ENCODE data around the gene KCNT1.

KCNT1 gene

GRCh38 chr9:135823036-135823435 lies 121.1 kb downstream of the KCNT1 start:
- DNase-seq: no peak

- DNase-seq: no peak
Observed at GRCh38 chr9:135825435-135826187, 123.6 kb downstream of the KCNT1 start.

- no peak for DNase-seq
Observed at GRCh38 chr9:135826188-135826545, 124.2 kb downstream of the KCNT1 start.

- DNase-seq: no peak
Observed at GRCh38 chr9:135827301-135827700, 125.3 kb downstream of the KCNT1 start.

GRCh38 chr9:135827866-135828580 lies 126.0 kb downstream of the KCNT1 start:
- DNase-seq: no peak

GRCh38 chr9:135828656-135829055 lies 126.7 kb downstream of the KCNT1 start:
- no peak for DNase-seq

GRCh38 chr9:135830496-135830895 lies 128.5 kb downstream of the KCNT1 start:
- DNase-seq: no peak

- DNase-seq: no peak
Observed at GRCh38 chr9:135833864-135834263, 131.9 kb downstream of the KCNT1 start.

GRCh38 chr9:135835131-135835530 lies 133.1 kb downstream of the KCNT1 start:
- DNase-seq: no peak

- DNase-seq: no peak
Observed at GRCh38 chr9:135839516-135839915, 137.5 kb downstream of the KCNT1 start.

GRCh38 chr9:135840107-135840506 lies 138.1 kb downstream of the KCNT1 start:
- DNase-seq: no peak

GRCh38 chr9:135840539-135840938 lies 138.6 kb downstream of the KCNT1 start:
- no peak for DNase-seq
